ENCODE data around the gene ITK. TPM values are rescaled to one million over a fixed set of nuclear protein-coding genes. Genes with fewer than 3 reads are reported as not detected.
"Not testable (repeated sequence)": the region's sequence is repeated elsewhere in the genome, so short reads cannot be mapped to it uniquely, and the experiment has no call there.

Gene ITK
- total and polyA plus RNA-seq, 10 donors, result 5.6 to 81.1 (median 39.9) TPM

DNA sequence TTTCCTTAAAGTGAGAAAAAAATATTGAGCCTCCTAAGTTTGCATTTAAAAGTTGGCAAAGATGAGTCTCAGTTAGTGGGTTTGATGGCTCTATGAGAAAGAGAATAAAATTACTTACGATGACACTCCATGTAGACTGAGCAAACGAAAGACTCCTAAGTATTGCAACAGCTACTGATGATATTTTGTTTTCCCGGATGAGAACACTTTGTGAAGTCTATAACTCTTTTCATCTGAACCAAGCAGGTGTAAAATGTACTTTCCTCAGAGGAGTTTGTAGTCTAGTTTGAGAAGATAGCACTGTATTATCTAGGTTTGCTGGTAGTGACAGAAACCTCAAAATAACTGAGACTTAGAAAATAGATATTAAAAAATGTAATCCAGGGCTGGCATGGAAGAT is 1.7 kb upstream of the ITK start:
- DNase-seq, result no peak
- Histone ChIP-seq H3K36me3 (no peaks in the 10 kb centered on the region), H3K4me3 (no peak overlapping the region), H3K9me3 (no peaks in the 10 kb centered on the region), H3K27me3 (replicated peaks in 1 of 7) (no peaks in the 10 kb centered on the region), H3K27ac (peak overlapping the region; percentile 45 to 85 (median 67)), H3K4me1 (peaks cover 0 to 10% (median 4%) of the 10 kb centered on the region in 6 donors)
- WGBS, 5 donors, result 63 to 85% (median 78%) methylated on average over 3 of the region's 3 CpGs
- no peak for TF ChIP-seq POLR2AphosphoS5 (IDR thresholded peaks at IDR 0.05)
- no peak for TF ChIP-seq POLR2A (IDR thresholded peaks at IDR 0.05)
- TF ChIP-seq, protein P1, sequence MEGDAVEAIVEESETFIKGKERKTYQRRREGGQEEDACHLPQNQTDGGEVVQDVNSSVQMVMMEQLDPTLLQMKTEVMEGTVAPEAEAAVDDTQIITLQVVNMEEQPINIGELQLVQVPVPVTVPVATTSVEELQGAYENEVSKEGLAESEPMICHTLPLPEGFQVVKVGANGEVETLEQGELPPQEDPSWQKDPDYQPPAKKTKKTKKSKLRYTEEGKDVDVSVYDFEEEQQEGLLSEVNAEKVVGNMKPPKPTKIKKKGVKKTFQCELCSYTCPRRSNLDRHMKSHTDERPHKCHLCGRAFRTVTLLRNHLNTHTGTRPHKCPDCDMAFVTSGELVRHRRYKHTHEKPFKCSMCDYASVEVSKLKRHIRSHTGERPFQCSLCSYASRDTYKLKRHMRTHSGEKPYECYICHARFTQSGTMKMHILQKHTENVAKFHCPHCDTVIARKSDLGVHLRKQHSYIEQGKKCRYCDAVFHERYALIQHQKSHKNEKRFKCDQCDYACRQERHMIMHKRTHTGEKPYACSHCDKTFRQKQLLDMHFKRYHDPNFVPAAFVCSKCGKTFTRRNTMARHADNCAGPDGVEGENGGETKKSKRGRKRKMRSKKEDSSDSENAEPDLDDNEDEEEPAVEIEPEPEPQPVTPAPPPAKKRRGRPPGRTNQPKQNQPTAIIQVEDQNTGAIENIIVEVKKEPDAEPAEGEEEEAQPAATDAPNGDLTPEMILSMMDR (IDR thresholded peaks at IDR 0.05 in 8 of 11, conservative IDR thresholded peaks at IDR 0.05 in 3 of 11), result no peak
- intact Hi-C loops (cut with DNase I; ENCODE audit: low total_unique reads), result no loop called here

DNA sequence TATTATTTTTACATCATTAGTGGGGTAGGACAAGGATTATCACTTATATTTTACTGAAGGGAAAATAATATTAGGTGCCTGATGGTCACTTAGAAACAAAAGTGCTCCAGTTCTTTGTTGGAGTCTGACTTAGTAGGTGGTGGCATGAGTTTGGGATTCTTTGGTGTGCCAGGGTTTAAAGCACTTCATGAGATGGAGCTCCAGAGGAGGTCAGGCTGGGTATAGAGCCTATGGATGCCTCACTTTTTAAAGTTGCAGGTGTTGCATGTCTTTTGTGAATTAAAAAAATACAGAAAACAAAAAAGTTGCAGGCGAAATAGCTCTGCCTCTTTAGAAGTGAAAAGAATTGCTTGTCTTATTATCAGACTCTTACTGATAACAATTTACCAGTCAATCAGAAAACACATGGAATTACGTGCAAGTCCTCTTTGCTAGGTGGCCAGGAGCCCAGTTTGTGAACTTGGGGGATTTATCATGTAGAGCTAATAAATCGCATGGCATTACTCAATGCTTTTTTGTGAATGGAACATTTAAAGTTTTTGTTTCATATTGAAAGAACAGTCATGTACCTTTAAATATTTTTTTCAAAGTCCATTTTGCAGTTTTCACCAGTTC is 1.6 kb downstream of the ITK start:
- intact Hi-C loops (cut with DNase I; ENCODE audit: low total_unique reads), result no loop called here
- 61 to 74% (median 72%) methylated on average over 3 of the region's 3 CpGs for WGBS, 5 donors

DNA sequence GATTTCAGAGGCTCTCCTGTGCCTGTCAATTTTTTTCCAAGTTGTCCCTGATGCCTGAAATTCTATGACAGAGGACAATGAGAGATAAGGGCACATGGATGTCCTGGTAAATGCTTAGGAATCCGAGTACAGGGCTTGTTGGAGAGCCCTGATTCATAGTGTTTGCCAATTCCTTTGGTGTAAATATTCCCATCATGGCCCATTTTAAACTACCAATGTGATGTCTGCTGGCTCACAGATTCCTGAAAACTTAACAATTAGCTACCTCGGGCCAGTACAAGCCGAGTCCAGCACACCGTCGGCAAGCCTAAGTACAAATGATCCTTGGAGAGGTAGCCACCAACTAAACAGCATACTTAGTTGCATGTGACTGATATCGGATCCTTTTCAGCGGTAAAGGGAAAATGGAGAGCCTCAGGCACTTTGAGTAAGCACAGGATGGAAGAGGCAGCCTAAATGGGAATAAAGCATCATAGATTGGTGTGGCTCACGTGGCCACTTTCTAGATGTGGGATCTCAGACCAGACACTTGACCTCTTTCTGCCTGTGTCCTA is 3.6 kb downstream of the ITK start:
- Histone ChIP-seq H3K36me3 (no peaks in the 10 kb centered on the region), H3K4me1 (peaks cover 0 to 39% (median 4%) of the 10 kb centered on the region in 6 donors), H3K27me3 (replicated peaks in 1 of 7) (no peaks in the 10 kb centered on the region), H3K9me3 (no peaks in the 10 kb centered on the region), H3K4me3 (peak overlapping the region; percentile 10 to 65 (median 36)), H3K27ac (peak overlapping the region in 5 of 8 donors; percentile 11 to 85 (median 41))
- intact Hi-C loops (cut with DNase I; ENCODE audit: low total_unique reads), result no loop called here
- WGBS, 5 donors, result 69 to 86% (median 81%) methylated on average over 8 of the region's 8 CpGs
- TF ChIP-seq, protein P1 (IDR thresholded peaks at IDR 0.05 in 8 of 11, conservative IDR thresholded peaks at IDR 0.05 in 3 of 11), result no peak
- TF ChIP-seq POLR2AphosphoS5 (IDR thresholded peaks at IDR 0.05) (no peak), POLR2A (IDR thresholded peaks at IDR 0.05) (no peak)
- no peak for DNase-seq

More for the DNA sequence above, 1.6 kb downstream of the ITK start:
- H3K9me3 ChIP-seq, result no peaks in the 10 kb centered on the region
- no peaks in the 10 kb centered on the region for H3K27me3 ChIP-seq (replicated peaks in 1 of 7)
- peak overlapping the region; percentile 30 to 65 (median 36) for H3K4me3 ChIP-seq
- peaks cover 0 to 25% (median 4%) of the 10 kb centered on the region in 6 donors for H3K4me1 ChIP-seq
- DNase-seq, result no peak
- no peaks in the 10 kb centered on the region for H3K36me3 ChIP-seq
- peak overlapping the region in 7 of 8 donors; percentile 39 to 85 (median 69) for H3K27ac ChIP-seq
- TF ChIP-seq, protein P1 (IDR thresholded peaks at IDR 0.05 in 8 of 11, conservative IDR thresholded peaks at IDR 0.05 in 3 of 11), result no peak
- TF ChIP-seq POLR2AphosphoS5 (IDR thresholded peaks at IDR 0.05), result no peak
- TF ChIP-seq POLR2A (IDR thresholded peaks at IDR 0.05), result no peak

DNA sequence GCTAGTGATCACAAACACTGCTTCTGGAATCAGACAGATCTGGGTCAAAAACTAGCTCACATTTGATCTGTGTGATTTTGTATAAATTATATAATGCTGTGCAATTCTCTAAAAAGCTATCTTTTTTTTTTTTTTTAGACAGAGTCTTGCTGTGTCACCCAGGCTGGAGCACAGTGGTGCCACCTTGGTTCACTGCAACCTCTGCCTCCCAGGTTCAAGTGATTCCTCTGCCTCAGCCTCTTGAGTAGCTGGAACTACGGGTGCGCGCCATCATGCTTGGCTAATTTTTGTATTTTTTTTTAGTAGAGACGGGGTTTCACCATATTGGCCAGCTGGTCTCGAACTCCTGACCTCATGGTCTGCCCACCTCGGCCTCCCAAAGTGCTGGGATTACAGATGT is 4.5 kb downstream of the ITK start:
- H3K4me1 ChIP-seq, result peaks cover 0 to 37% (median 0%) of the 10 kb centered on the region in 6 donors
- peak overlapping the region in 4 of 8 donors; percentile 30 to 65 (median 36) for H3K4me3 ChIP-seq
- WGBS, 5 donors, result 87 to 96% (median 91%) methylated on average over 4 to 6 of the region's 6 CpGs
- DNase-seq; H3K36me3 ChIP-seq; H3K27me3 ChIP-seq (replicated peaks in 1 of 7); intact Hi-C loops (cut with DNase I; ENCODE audit: low total_unique reads); H3K9me3 ChIP-seq: not testable (repeated sequence)
- H3K27ac ChIP-seq, result peak overlapping the region in 2 of 8 donors; percentile 41 to 85

All from spleen (tissue), 11 donors.